IMR-90 (cell line): ENCODE measurements around the gene USP40.

ENCODE experiments used
- BHLHE40 ChIP-seq: fragments of 150-350 bp; IDR thresholded peaks from 2 replicates; pipeline ENCODE4 v1.6.1; 2016; ENCODE audit warnings: mild to moderate bottlenecking, low read depth, low read length
- CEBPB ChIP-seq: IDR thresholded peaks from 2 replicates; pipeline ENCODE4 v1.6.1; 2012; ENCODE audit warnings: low read depth, low read length, improper control_type of control experiment
- CHD1 ChIP-seq: IDR thresholded peaks from 2 replicates; pipeline ENCODE4 v1.6.1; 2012; ENCODE audit warnings: low read depth, low read length, improper control_type of control experiment
- NFE2L2 ChIP-seq: fragments of 150-350 bp; IDR thresholded peaks from 2 replicates; pipeline ENCODE4 v1.6.1; 2016; ENCODE audit warnings: low read depth, mild to moderate bottlenecking, low read length
- POLR2A ChIP-seq: IDR thresholded peaks from 2 replicates; pipeline ENCODE4 v1.6.1; 2012; ENCODE audit warnings: mild to moderate bottlenecking, low read depth, low read length
- RAD21 ChIP-seq: IDR thresholded peaks from 2 replicates; pipeline ENCODE4 v1.6.1; 2012; ENCODE audit warnings: low read length, improper control_type of control experiment
- RCOR1 ChIP-seq: IDR thresholded peaks from 2 replicates; pipeline ENCODE4 v1.6.1; 2012; ENCODE audit warnings: mild to moderate bottlenecking, low read length, improper control_type of control experiment; ENCODE audit not compliant: insufficient replicate concordance
- SMC3 ChIP-seq: fragments of 150-350 bp; IDR thresholded peaks from 2 replicates; pipeline ENCODE4 v1.6.1; 2016; ENCODE audit warnings: low read depth, mild to moderate bottlenecking, antibody characterized with exemption, low read length, moderate library complexity
- TF ChIP-seq, protein P1 (sequence below): conservative IDR thresholded peaks from 2 replicates; pipeline ENCODE4 v1.5.1; 2012; ENCODE audit warnings: mild to moderate bottlenecking, low read depth, low read length, improper control_type of control experiment
- TF ChIP-seq, protein P2 (sequence below): fragments of 150-350 bp; IDR thresholded peaks from 2 replicates; pipeline ENCODE4 v1.6.1; 2017; ENCODE audit warnings: mild to moderate bottlenecking, antibody characterized with exemption, low read length, low read depth

DNA sequence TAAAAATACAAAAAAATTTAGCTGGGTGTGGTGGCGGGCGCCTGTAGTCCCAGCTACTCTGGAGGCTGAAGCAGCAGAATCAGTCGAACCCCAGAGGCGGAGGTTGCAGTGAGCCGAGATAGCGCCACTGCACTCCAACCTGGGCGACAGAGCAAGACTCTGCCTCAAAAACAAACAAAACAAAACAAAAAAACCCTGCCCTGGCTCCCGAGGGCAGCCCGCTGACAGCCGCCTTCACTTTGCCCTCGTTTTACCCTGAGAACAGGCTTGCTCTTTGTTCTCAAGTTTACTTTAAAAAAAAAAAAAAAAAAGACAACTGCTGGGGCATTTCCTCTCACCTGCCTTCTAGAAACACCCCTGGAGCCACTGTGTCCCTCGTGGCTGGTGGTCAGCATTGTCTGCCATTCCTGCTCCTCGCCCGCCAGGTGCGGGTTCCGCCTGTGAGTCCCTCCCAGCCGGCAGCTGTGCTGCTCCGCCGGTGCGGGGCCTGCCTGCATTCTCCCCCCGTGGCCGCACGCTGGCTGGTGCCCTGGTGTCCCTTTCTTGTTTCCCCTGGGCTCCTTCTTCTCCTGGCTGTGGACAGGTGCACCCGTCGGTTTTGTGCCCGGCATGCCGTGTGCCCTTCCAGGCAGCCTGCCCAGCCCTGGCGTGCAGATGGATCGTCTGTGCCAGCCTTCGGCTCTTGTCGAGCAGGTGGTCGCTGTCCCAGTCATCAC, 105.7 kb downstream of the USP40 start:
- TF ChIP-seq, protein P1, sequence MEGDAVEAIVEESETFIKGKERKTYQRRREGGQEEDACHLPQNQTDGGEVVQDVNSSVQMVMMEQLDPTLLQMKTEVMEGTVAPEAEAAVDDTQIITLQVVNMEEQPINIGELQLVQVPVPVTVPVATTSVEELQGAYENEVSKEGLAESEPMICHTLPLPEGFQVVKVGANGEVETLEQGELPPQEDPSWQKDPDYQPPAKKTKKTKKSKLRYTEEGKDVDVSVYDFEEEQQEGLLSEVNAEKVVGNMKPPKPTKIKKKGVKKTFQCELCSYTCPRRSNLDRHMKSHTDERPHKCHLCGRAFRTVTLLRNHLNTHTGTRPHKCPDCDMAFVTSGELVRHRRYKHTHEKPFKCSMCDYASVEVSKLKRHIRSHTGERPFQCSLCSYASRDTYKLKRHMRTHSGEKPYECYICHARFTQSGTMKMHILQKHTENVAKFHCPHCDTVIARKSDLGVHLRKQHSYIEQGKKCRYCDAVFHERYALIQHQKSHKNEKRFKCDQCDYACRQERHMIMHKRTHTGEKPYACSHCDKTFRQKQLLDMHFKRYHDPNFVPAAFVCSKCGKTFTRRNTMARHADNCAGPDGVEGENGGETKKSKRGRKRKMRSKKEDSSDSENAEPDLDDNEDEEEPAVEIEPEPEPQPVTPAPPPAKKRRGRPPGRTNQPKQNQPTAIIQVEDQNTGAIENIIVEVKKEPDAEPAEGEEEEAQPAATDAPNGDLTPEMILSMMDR = no peak
- TF ChIP-seq POLR2A = no peak
- TF ChIP-seq CHD1 = no peak
- TF ChIP-seq, protein P2, sequence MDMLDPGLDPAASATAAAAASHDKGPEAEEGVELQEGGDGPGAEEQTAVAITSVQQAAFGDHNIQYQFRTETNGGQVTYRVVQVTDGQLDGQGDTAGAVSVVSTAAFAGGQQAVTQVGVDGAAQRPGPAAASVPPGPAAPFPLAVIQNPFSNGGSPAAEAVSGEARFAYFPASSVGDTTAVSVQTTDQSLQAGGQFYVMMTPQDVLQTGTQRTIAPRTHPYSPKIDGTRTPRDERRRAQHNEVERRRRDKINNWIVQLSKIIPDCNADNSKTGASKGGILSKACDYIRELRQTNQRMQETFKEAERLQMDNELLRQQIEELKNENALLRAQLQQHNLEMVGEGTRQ = no peak
- no peak for TF ChIP-seq SMC3
- TF ChIP-seq RCOR1 = no peak
- TF ChIP-seq BHLHE40 = no peak
- no peak for TF ChIP-seq RAD21
- TF ChIP-seq NFE2L2 = no peak
- no peak for TF ChIP-seq CEBPB
